22Rv1 (cell line): ENCODE data around the gene NFATC1.

Experiments used
- H3K27ac ChIP-seq: fragments of 450-650 bp; 2 replicates; pipeline ENCODE4 v1.5.1; 2017
- ZFX ChIP-seq: fragments of 450-650 bp; IDR thresholded peaks from 2 replicates; pipeline ENCODE4 v1.6.1; 2017; ENCODE audit warnings: antibody characterized with exemption, borderline replicate concordance
- TF ChIP-seq, protein P1 (sequence below): fragments of 450-650 bp; IDR thresholded peaks from 2 replicates; pipeline ENCODE4 v1.5.1; 2017; ENCODE audit warnings: mild to moderate bottlenecking

The NFATC1 gene

DNA sequence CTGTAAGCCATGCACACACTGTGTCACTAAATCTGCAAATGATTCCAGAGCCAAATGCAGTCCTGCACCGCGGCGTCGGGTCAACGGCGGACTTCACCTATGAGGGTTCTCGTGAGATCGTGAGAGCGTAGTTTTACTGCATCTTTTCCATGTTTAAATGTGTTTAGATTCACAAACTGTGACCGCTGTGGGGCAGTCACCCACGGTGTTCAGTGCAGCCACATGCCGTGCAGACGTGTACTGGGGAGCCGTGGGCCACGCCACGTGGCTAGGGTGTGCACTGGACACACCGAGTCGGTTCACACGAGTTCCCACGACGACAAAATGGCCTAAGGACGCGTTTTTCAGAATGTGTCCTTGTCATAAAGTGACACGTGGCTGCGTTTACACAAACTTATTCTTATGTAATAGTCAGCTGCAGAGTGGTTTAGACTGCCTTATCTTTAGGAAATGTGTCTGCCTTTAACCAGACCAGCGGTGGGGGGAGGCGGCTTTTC is 34.1 kb downstream of the NFATC1 start:
- TF ChIP-seq, protein P1, sequence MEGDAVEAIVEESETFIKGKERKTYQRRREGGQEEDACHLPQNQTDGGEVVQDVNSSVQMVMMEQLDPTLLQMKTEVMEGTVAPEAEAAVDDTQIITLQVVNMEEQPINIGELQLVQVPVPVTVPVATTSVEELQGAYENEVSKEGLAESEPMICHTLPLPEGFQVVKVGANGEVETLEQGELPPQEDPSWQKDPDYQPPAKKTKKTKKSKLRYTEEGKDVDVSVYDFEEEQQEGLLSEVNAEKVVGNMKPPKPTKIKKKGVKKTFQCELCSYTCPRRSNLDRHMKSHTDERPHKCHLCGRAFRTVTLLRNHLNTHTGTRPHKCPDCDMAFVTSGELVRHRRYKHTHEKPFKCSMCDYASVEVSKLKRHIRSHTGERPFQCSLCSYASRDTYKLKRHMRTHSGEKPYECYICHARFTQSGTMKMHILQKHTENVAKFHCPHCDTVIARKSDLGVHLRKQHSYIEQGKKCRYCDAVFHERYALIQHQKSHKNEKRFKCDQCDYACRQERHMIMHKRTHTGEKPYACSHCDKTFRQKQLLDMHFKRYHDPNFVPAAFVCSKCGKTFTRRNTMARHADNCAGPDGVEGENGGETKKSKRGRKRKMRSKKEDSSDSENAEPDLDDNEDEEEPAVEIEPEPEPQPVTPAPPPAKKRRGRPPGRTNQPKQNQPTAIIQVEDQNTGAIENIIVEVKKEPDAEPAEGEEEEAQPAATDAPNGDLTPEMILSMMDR, result no peak
- TF ChIP-seq ZFX, result no peak
- H3K27ac ChIP-seq, result no peak overlapping the region

DNA sequence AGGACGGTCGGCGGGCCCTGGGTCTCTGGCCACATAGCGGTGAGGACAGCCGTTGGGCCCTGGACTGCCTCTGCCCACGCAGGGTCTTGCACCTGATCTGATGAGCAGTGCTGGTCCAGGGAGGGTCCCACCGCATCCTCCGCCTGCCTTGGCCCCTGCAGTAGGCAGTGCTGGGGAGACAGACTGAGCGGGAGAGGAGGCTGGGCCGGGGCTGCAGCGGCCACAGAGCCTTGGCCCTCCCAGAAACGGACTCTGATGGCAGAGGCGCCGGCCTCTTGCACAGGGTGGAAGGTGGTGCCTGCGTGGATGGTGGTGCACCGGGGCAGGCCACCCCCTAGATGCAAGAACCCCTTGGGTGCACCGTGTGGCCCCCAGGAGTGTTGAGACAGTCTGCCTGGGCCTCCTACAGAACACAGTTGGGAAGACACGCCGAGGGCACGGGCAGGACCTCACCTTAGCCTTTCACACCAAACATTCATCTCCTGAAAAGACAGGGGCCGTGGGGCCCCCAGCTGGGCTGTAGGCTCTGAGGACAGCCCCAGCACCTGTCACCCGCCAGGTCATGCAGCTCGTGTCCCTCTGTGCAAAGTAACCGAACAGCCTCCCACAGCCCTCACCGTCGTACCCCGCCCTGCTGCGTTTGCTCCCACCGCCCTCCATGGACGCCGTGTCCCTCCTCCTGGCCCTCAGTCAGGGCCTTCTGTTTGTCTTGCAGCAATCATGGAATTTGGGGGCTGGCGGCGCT is 36.8 kb downstream of the NFATC1 start:
- no peak overlapping the region for H3K27ac ChIP-seq
- TF ChIP-seq, protein P1, result no peak
- no peak for TF ChIP-seq ZFX

DNA sequence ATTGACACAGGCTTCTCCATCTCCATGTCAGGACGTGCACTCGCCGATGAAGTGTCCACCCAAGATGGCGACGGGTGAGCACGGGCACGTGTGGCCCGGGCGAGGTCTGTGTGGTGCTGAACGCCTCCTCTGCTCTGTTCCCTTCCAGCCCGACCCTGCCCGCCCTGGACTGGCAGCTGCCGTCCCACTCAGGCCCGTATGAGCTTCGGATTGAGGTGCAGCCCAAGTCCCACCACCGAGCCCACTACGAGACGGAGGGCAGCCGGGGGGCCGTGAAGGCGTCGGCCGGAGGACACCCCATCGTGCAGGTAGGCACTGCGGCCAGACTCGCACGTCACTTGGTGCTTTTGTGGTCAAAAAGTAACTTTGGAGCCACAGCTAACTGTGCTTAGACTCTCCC is 37.7 kb downstream of the NFATC1 start:
- H3K27ac ChIP-seq, result no peak overlapping the region
- TF ChIP-seq, protein P1, result no peak

DNA sequence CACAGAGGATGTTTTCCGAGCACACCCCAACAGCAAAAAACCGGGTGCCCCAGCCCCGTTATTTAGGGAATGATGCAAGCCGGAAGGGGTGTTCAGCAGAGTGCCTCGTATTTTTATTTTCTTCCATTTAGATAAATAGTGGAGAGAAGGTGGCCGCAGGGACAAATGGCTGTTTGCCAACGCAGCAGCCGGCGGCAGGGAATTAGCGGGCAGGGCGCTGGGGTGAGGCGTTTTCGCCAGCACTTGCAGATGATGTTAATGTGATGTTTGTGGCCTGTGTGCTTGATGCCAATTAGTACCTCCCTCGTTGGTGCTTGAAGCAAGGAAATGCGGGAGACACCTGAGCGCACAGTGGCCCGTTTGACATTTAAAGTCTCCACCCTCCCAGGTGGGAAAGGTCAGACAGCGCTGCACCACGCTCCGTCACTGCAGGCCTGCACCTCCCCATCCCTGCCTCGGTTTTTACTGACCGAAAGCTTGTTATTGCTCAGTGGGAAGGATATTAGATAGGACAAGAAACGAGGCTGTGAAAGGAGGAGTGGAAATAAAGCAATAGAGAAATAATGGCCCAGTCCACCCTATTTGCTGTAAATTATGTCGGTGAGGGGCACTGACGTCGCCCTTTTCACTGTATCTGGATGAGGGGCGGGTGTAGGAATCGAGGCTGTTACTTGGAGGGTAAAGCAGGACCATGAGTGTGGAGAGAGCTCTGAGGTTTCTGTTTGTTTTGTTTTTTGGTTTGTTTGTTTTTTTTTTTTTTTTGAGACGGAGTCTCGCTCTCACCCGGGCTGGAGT is 39.1 kb downstream of the NFATC1 start:
- no peak overlapping the region for H3K27ac ChIP-seq

DNA sequence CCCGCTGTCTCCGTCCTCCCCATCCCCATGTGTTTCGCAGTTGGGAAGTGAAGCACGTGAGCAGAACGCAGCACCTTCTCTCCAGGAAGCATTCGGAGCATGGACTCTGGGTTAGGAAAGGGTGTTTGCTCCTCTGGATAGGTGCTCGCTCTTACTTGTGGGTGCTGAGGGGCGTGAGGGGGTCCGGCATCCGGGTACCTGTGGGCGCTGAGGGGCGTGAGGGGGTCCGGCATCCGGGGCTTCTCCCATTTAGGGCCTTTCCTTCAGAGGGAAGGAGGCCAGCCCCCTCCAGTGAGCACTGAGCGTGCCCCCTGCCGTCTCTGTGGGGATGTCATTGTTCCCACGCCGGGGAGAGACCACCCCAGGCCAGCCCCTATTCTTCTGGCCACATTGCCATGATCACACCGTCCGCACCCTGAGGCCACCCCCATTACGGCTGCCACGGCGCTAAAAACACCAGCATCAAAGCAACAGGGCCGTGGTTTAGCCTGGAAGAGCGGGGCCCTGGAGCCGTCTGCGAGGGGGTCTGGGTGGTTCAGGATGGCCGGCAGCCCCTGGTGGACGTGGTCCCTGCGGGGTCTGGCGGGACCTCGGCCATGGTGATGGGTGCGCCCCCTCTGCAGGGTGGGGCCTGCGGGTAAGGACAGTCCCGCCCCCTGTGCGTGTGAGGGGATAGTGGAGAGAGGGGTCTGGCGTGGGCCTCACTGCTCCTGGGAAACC is 41.0 kb downstream of the NFATC1 start:
- H3K27ac ChIP-seq, result no peak overlapping the region
- TF ChIP-seq ZFX, result no peak
- TF ChIP-seq, protein P1, result no peak

More for the DNA sequence above, 39.1 kb downstream of the NFATC1 start:
- no peak for TF ChIP-seq ZFX
- TF ChIP-seq, protein P1, result no peak

DNA sequence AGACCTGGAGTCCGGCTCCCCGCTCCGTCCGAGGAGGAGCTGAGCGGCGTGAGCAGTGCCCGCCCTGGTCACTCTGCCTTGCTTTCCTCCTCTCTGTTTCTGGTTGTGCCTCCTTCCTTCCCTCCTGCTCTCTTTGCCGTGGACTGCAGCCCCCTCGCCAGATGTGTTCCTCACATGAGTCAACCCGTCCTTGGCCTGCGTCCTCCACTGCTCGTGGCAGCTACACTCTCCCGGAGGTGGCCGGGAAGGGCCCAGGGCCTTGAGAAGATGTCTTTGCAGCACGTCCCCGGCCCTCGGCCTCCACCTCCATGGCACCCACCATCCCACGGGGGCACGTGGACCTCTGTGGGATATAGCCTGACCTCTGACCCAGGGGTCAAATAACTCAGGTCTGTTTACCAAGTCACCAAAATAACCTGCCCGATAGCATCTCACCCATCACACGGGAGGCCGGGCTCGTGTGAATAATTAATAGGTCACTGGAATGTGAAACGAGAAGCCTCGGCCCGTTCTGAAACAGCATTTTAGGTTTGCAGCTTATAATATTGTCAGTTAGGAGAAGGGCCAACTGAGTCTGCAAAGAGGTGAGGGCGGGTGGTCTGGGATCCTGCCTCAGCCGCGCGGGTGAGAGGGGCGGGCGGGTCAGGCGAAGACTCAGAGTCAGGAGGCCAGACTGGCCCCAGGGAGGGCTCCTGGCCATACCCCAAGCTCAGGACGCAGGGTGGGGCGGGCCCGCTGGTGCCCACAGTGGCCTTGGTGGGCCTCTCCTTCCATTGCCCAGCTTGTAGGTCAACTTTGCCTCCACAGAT is 42.6 kb downstream of the NFATC1 start:
- no peak overlapping the region for H3K27ac ChIP-seq

More for the DNA sequence above, 42.6 kb downstream of the NFATC1 start:
- TF ChIP-seq ZFX, result no peak
- TF ChIP-seq, protein P1, result no peak
